ENCODE measurements around the gene ZNF831.

Gene ZNF831

DNA sequence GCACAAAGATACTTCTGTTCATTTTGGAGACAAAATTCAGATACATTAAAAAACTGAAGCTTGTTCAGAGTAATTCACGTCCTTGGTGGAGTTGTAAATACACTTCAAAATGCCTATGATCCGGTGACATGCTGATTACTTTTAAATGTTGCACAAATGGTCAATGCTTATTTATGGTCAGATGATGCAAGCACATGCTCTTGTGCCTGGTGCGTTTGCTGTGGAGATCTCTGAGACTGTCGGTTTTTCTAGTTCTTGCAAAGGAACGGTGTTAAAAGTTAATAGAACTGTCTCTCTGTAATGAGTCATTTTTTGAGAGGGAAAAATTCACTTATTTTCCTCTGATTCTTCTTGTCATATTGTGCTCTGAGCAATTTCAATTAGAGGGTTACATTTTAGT, 91.6 kb downstream of the ZNF831 start:
- no peak for DNase-seq

DNA sequence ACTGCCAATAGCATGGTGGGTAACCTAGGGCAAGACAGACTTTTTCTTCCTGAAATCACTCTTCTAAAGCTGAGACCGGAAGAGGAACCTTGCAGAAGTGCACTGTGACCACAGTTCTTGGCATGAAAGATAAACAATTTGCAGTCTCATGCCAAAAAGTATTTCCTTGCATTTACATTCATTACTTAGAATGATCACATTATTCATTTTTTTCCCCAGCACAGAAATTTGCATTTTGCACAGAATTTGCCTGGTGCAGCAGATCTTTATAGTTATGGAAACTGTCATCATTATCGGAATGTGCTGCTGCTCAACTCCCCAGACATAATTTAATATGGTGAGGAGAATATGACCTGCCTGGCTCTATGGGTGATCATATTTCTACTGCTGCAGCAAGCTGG, 94.6 kb downstream of the ZNF831 start:
- DNase-seq = no peak

GRCh38 chr20:59259946-59260345, 96.3 kb downstream of the ZNF831 start:
- DNase-seq = no peak

GRCh38 chr20:59265298-59265697, 101.7 kb downstream of the ZNF831 start:
- DNase-seq = no peak

GRCh38 chr20:59268870-59269269, 105.2 kb downstream of the ZNF831 start:
- DNase-seq = no peak

DNA sequence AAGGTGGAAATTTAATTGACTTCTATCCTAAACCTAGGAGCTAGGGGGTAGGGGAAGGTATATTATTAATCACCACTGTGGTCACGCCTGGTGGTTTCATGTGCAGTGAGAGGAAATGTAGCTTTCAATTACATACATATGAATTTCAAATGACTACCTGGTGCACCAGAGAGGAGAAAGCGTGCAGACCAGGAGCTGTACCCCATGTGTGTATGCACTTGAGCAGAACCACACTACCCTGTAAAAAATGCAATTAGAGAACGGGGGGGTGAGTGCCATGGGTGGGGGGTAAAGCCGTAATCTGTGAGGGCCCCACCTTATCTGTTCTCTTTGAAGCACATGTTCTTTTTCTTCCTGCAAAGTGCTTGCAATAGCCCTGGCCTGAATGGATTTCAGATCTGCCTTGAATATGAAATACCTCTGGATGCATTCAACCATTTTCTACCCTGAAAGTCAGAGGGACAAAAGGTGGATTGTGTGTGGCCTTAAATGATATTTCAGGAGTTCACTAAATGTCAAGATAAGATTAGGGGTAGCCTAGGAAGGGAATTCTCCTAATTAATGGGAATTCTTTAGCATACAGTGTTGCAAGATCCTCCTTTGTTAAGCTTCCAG, 105.9 kb downstream of the ZNF831 start:
- no peak for DNase-seq

GRCh38 chr20:59270380-59270779, 106.8 kb downstream of the ZNF831 start:
- DNase-seq = no peak

DNA sequence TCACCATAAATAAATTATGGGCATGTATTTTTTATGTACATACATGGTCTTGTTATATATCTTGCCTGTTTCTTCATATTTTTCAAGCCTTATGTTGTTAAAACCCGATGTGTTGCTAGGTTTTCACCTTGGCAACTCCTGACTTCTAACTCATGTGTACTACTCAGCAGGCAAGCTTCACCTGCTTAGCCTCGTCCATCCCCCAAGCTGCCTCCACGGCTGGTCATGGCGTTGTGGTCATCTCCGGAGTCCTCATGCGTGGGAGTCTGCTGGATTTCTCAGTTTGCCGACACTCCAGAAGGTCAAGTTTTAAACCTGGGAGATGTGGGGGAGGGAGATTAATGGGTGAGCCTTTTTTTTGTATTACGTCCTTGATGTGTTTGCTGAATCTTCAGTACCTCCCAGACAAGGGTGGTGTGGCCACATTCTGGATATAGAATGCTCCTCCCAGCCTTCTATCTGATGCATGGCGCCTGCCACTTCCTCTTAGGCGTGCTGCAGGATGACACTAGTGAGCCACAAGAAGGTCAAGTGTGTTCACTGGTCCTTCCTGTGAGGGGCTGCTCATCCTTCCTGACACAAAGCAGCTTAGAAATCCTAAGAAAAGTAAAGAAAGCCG, 110.2 kb downstream of the ZNF831 start:
- DNase-seq = no peak

DNA sequence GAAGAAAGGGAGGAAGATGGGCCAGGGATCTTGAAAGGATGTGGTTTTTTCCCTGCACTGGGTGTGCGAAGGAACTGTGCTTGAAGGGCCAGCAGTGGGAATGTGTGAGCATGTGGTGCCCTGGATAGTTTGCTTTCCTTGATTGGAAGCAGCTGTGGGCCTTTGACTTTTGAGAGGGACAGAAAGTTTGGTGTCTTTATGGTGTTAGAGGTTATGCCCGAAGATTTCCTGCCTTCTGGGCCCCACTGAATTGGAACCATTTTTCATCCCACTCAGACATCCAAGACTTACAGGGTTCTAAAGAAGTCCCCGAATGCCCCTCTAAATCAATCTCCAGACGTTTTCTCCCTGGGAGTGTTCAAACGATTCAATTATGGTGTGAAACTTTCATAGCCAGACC, 113.3 kb downstream of the ZNF831 start:
- no peak for DNase-seq

DNA sequence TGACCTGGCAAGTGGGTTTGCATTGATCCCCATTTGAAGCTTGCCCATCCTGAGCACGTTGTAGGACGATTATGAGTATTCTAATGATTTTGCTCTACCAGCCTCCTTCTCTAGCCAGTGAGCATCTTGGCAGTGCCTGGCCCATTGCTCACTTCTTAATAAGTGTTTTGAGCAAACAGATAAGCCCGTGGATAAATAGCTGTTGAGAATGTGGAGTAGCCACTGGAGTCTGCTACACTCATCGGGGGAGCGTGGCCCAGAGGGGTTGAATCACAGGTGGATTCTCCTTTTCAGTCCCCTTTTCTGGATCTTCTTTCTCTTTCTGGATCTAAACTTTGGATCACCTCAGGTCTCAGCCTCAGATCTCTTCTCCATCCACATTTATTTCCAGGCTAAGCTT, 120.8 kb downstream of the ZNF831 start:
- DNase-seq = no peak

DNA sequence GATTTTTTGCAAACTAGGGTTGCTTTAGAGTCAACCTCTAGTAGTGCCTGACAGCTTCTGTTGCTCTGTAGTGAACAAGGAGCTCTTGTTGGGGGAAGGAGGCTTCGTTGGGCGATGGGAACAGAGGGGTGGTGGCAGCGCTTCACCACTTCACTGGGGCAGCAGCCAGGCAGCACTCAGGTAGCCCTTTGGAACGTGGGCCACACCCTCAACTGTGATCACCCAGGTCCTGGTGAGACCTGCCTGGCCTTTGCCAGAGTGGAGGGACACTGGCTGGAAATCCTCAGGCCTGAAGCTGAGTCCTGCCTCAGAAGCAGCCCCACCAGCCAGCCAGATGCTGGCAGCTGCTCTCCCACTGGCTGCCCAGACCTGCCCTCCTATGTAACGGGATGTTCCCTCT, 126.4 kb downstream of the ZNF831 start:
- DNase-seq = no peak

- DNase-seq = no peak
Measured at GRCh38 chr20:59291740-59292383, 128.2 kb downstream of the ZNF831 start.

DNA sequence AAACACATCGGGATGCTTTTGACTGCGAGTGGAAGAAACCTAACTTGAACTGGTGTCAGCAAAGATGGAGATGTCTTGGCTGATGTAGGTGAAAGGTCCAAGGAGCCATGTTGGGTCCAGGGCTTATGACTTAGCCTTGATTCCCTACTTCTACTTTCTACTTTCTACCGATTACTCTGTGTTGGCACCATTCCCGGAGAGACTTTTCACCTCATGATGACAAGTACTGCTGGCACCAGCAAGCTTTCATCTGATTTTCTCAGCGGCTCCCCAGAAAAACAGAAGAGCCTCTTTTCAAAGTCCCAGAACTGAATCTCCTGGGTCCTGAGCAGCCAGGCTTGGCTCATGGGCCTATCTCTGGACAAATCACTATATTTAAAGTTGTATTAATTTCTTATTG, 131.9 kb downstream of the ZNF831 start:
- DNase-seq = no peak

GRCh38 chr20:59297686-59298085, 134.1 kb downstream of the ZNF831 start:
- no peak for DNase-seq

GRCh38 chr20:59299945-59300332, 136.3 kb downstream of the ZNF831 start:
- DNase-seq = no peak

DNA sequence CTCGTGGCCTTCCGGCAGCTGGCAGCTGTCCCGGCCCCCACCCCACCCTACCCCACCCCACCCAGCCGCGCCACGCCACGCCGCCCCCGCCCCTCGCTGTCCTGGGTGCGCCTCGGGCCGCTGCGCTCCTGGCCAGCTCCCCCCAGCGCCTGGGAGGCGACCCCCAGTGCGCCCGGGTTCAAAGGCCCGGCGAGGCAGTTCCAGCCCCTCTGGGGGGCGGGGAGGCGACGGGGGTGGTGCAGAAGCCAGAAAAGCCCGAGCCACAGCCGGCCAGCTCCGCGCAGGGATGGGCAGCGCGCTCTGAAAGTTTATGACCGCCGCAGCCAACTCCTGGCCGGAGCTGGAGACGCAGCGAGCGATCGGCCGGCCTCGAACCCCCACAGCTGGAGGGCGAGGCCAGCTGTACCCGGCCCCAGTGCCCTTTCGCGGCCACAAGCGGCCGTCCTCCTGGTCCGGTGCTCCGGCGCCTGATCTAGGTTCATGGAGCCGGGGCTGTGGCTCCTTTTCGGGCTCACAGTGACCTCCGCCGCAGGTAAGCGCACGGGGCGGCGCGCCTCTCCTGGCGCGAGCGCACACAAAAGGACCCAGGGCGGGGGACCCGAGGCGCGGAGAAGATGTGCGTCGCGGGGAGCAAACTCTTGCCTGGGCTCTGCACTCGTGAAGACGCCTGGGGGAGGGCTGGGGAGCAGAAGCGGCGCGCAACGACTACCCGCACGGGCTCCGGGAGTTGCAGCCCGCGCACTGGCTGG, 136.9 kb downstream of the ZNF831 start, which contains the start of gene EDN3:
Gene EDN3 (plus strand): TSS at position 279 of the 749 bp plus-strand sequence. CDS start 202 bp downstream, at position 481.
- no peak for DNase-seq

DNA sequence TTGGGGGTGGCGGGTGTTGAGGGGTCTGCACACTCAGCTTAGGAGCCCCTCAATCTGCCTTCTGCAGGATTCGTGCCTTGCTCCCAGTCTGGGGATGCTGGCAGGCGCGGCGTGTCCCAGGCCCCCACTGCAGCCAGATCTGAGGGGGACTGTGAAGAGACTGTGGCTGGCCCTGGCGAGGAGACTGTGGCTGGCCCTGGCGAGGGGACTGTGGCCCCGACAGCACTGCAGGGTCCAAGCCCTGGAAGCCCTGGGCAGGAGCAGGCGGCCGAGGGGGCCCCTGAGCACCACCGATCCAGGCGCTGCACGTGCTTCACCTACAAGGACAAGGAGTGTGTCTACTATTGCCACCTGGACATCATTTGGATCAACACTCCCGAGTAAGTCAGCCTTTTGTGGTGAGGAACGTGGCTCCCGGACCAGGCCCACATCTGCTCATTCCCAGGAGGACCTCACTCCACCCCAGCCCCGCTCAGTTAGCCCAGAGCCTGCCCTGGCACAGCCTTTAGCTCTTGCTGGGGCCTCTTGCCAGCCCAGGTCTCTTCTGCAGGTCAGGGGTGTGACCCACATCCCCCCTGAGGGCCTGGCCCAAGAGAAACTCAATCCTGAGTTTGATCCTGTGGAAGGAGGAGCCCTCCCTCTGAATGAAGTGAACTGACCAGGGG, 137.9 kb downstream of the ZNF831 start:
- DNase-seq = no peak

GRCh38 chr20:59305908-59306655, 142.5 kb downstream of the ZNF831 start:
- DNase-seq = no peak

DNA sequence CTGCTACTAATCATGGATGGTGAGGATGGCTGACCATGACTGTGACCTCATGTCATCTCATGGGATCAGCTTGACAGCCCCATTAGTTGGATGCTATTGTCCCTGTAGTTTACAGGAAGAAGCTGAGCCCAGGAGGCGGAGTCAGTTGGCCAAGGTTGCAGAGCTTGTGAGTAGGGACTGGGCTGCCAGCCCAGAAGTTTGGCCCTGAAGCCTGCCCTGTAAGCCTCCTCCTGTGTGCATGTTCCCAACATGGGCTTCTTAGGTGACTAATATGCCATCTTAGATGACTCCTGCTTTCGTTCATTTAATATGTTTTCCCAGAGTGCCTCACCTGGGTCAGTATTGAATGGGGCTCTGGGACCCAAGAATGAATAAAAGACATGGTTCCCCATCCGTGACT, 143.6 kb downstream of the ZNF831 start:
- DNase-seq = no peak
